SU-DHL-6 (cell line): ENCODE results near the gene TMEM178B.

Source experiments
- H2AFZ ChIP-seq: fragments of 200-600 bp; sonication (generic); 2 replicates; pipeline ENCODE4 v1.6.1; 2014; ENCODE audit warnings: low read depth, mild to moderate bottlenecking, moderate library complexity, mixed read lengths, antibody characterized with exemption, low read length; ENCODE audit not compliant: severe bottlenecking
- H3F3A ChIP-seq: fragments of 200-600 bp; shearing (Covaris generic); 2 replicates; pipeline ENCODE4 v1.6.0; 2016; ENCODE audit warnings: antibody characterized with exemption, mild to moderate bottlenecking; ENCODE audit not compliant: insufficient read depth
- H3K27ac ChIP-seq: fragments of 200-600 bp; sonication (generic); 2 replicates; pipeline ENCODE4 v1.5.1; 2016; ENCODE audit warnings: low read depth, mild to moderate bottlenecking, low read length, moderate library complexity, mixed read lengths
- H3K27me3 ChIP-seq: fragments of 200-600 bp; sonication (generic), shearing (Covaris generic); 2 replicates; pipeline ENCODE4 v1.6.0; 2014; ENCODE audit warnings: mild to moderate bottlenecking, low read length
- H3K36me3 ChIP-seq: fragments of 200-600 bp; sonication (generic); 2 replicates; pipeline ENCODE4 v1.6.1; 2014; ENCODE audit warnings: mild to moderate bottlenecking, low read length, mixed read lengths
- H3K4me2 ChIP-seq: fragments of 300-600, 200-600 bp; shearing (Covaris generic), sonication (generic); 2 replicates; pipeline ENCODE4 v1.6.0; 2014; ENCODE audit warnings: low read length, low read depth, mild to moderate bottlenecking; ENCODE audit not compliant: poor library complexity, severe bottlenecking
- H3K4me3 ChIP-seq: fragments of 200-600 bp; sonication (generic); 2 replicates; pipeline ENCODE4 v1.5.1; 2014; ENCODE audit warnings: antibody characterized with exemption, low read length, mild to moderate bottlenecking, mixed read lengths; ENCODE audit not compliant: insufficient read depth, poor library complexity, severe bottlenecking
- H3K79me2 ChIP-seq: fragments of 200-600 bp; sonication (generic); 2 replicates; pipeline ENCODE4 v1.6.1; 2014; ENCODE audit warnings: mild to moderate bottlenecking, low read length, moderate library complexity; ENCODE audit not compliant: insufficient read depth
- H3K9ac ChIP-seq: fragments of 200-600 bp; sonication (generic); 2 replicates; pipeline ENCODE4 v1.7.0; 2014; ENCODE audit warnings: mild to moderate bottlenecking, low read length
- H3K9me2 ChIP-seq: fragments of 200-600 bp; sonication (generic); replicated peaks from 2 replicates; pipeline ENCODE4 v1.6.1; 2014; ENCODE audit warnings: low read length; ENCODE audit not compliant: insufficient read depth
- H3K9me3 ChIP-seq: fragments of 200-600 bp; sonication (generic); 2 replicates; pipeline ENCODE4 v1.6.1; 2014; ENCODE audit warnings: low read length, mixed read lengths; ENCODE audit not compliant: insufficient read depth
- H4K20me1 ChIP-seq: fragments of 200-600 bp; sonication (generic); 2 replicates; pipeline ENCODE4 v1.6.1; 2014; ENCODE audit warnings: low read depth, mild to moderate bottlenecking, antibody characterized with exemption, low read length, moderate library complexity, mixed read lengths
- EZH2phosphoT487 ChIP-seq: fragments of 200-600 bp; sonication (generic), shearing (Covaris generic); conservative IDR thresholded peaks from 2 replicates; pipeline ENCODE4 v1.6.1; 2018; ENCODE audit warnings: mild to moderate bottlenecking, antibody characterized with exemption, low read length, moderate library complexity, mixed read lengths
- TF ChIP-seq, protein P1 (sequence below): fragments of 200-600 bp; sonication (generic); IDR thresholded peaks from one replicate; pipeline ENCODE4 v1.5.1; 2017; ENCODE audit warnings: antibody characterized with exemption, mild to moderate bottlenecking, low read length, moderate library complexity; ENCODE audit not compliant: insufficient read depth, poor library complexity, severe bottlenecking

Gene TMEM178B

DNA sequence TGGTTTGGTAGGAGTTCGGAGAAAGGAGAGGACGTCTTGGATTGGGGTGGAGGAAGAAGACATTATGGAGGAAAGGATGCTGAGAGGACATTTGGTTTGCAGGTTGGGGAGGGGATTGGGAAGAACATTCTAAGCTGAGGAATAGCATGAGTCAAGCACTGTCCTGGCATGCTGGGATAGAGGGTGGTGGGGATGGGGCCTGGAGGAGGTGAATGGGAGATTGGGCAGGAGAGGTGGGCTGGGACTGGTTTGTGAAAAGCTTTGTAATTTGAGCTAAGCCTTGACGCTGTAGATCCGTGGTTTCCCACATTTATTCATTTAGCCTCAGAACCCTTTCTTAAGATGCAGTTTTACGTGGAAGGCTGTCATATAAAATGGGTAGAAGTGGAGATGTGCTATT, 52.2 kb downstream of the TMEM178B start:
- H3K36me3 ChIP-seq = no peaks in the 10 kb centered on the region
- H3K9me3 ChIP-seq = no peaks in the 10 kb centered on the region
- H3K4me3 ChIP-seq = no peak overlapping the region
- no peak overlapping the region for H3K27ac ChIP-seq
- no peaks in the 10 kb centered on the region for H3K79me2 ChIP-seq
- H3K9ac ChIP-seq = no peak overlapping the region
- H4K20me1 ChIP-seq = no peaks in the 10 kb centered on the region
- H3F3A ChIP-seq = no peaks in the 10 kb centered on the region
- no peak overlapping the region for H3K4me2 ChIP-seq
- no peaks in the 10 kb centered on the region for H3K27me3 ChIP-seq
- no peaks in the 10 kb centered on the region for H3K9me2 ChIP-seq
- H2AFZ ChIP-seq = no peak overlapping the region
- TF ChIP-seq, protein P1, sequence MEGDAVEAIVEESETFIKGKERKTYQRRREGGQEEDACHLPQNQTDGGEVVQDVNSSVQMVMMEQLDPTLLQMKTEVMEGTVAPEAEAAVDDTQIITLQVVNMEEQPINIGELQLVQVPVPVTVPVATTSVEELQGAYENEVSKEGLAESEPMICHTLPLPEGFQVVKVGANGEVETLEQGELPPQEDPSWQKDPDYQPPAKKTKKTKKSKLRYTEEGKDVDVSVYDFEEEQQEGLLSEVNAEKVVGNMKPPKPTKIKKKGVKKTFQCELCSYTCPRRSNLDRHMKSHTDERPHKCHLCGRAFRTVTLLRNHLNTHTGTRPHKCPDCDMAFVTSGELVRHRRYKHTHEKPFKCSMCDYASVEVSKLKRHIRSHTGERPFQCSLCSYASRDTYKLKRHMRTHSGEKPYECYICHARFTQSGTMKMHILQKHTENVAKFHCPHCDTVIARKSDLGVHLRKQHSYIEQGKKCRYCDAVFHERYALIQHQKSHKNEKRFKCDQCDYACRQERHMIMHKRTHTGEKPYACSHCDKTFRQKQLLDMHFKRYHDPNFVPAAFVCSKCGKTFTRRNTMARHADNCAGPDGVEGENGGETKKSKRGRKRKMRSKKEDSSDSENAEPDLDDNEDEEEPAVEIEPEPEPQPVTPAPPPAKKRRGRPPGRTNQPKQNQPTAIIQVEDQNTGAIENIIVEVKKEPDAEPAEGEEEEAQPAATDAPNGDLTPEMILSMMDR = no peak
- TF ChIP-seq EZH2phosphoT487 = no peak

DNA sequence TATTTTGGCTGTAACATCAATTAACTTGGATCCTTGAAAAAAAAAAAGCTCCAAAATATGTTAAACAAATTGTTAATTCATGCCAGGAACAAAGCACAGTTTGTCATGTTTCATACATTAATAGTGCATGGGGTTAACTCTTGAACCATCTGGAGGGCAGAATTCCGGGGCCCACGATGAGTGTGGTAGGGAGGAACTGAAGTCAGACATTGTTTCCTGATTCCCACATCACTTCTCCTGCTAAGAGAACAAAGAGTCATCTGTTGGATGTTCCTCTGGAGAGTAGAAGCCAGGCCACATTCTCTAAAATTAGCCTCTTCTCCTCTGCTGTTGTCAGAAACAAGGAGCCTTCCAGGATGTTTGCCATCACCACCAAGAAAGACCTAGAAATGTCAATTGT, 54.6 kb downstream of the TMEM178B start:
- H3K9ac ChIP-seq = no peak overlapping the region

DNA sequence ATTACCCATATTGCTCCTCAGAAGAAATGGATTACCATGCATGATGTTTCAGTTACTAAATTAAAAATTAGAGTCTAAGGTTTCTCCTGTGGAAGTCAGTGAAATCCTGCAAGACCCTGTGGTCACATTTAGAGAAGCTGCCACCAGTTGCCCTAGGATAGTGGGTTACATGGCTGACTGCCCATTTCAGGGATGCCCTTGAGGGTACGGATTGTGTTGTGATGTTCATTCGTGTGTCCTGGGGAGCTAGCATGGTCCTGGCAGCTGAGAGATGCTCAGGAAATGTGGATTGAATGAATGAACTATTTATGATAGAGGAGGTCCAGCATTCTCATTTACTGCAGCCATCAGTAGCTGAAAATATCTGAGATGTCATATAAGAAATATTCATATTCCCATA, 55.1 kb downstream of the TMEM178B start:
- Histone ChIP-seq H3K27me3 (no peaks in the 10 kb centered on the region), H3K79me2 (no peaks in the 10 kb centered on the region), H3K4me2 (no peak overlapping the region), H3F3A (no peaks in the 10 kb centered on the region), H3K9ac (no peak overlapping the region), H3K9me3 (no peaks in the 10 kb centered on the region), H3K9me2 (no peaks in the 10 kb centered on the region), H4K20me1 (no peaks in the 10 kb centered on the region), H3K36me3 (no peaks in the 10 kb centered on the region), H2AFZ (no peak overlapping the region), H3K27ac (no peak overlapping the region), H3K4me3 (no peak overlapping the region)
- TF ChIP-seq EZH2phosphoT487 = no peak
- TF ChIP-seq, protein P1 = no peak

More for the DNA sequence above, 54.6 kb downstream of the TMEM178B start:
- no peak overlapping the region for H3K4me3 ChIP-seq
- no peaks in the 10 kb centered on the region for H3K36me3 ChIP-seq
- no peak overlapping the region for H3K27ac ChIP-seq
- TF ChIP-seq EZH2phosphoT487 = no peak
- TF ChIP-seq, protein P1 = no peak
- no peaks in the 10 kb centered on the region for H3K27me3 ChIP-seq
- no peaks in the 10 kb centered on the region for H3F3A ChIP-seq
- H4K20me1 ChIP-seq = no peaks in the 10 kb centered on the region
- no peak overlapping the region for H3K4me2 ChIP-seq
- H3K9me3 ChIP-seq = no peaks in the 10 kb centered on the region
- no peak overlapping the region for H2AFZ ChIP-seq
- no peaks in the 10 kb centered on the region for H3K9me2 ChIP-seq
- H3K79me2 ChIP-seq = no peaks in the 10 kb centered on the region

DNA sequence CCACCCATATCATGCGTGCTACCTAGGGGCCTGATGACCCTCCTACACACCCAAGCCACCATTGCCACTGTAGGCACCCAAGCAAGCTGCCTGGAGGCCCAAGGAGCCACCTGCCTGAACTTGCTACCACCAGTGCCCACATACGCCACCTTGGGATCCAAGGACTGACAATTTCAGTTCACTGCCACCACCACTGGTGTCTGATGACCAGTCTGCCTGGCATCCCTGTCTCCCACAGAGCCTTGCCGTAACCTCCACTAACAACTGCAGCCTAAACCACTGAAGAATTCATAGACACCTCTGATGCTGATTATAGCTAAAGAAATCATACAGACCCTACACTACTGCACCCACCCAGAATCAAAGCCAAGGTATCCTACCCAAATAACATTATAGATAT, 58.8 kb downstream of the TMEM178B start:
- H3K4me3 ChIP-seq = no peak overlapping the region
- H3K9me2 ChIP-seq = no peaks in the 10 kb centered on the region
- no peaks in the 10 kb centered on the region for H3F3A ChIP-seq
- no peak overlapping the region for H3K27ac ChIP-seq
- H3K79me2 ChIP-seq = no peaks in the 10 kb centered on the region
- H2AFZ ChIP-seq = no peak overlapping the region
- H3K9me3 ChIP-seq = no peaks in the 10 kb centered on the region
- H4K20me1 ChIP-seq = no peaks in the 10 kb centered on the region
- no peaks in the 10 kb centered on the region for H3K27me3 ChIP-seq
- no peak overlapping the region for H3K9ac ChIP-seq
- H3K4me2 ChIP-seq = no peak overlapping the region
- TF ChIP-seq, protein P1 = no peak
- no peak for TF ChIP-seq EZH2phosphoT487
- no peaks in the 10 kb centered on the region for H3K36me3 ChIP-seq
